ENCODE results near the gene HILPDA.
"Not testable (repeated sequence)": the region's sequence is repeated elsewhere in the genome, so short reads cannot be mapped to it uniquely, and the experiment has no call there.

- not testable (repeated sequence) for TF ChIP-seq CTCF (conservative IDR thresholded peaks at IDR 0.05; ENCODE audit: low read length); EZH2phosphoT487 (IDR thresholded peaks at IDR 0.05; ENCODE audit: borderline replicate concordance, low read depth, low read length)
Measured at GRCh38 chr7:128466871-128467270, 11.2 kb downstream of the HILPDA start.
